Measurements from ENCODE around the gene SAXO1. TPM values are rescaled to one million over a fixed set of nuclear protein-coding genes. Genes with fewer than 3 reads are reported as not detected.

SAXO1 gene
- total and polyA plus RNA-seq, 2 experiments from 2014 or later, result 0.02 TPM; not detected in 1

GRCh38 chr9:18889550-18889949, 143.5 kb downstream of the SAXO1 start:
- no peaks in the 10 kb centered on the region for H3K27me3 Mint-ChIP-seq (ENCODE audit: insufficient read depth, low read depth, poor library complexity)
- no peak overlapping the region for H3K27ac Mint-ChIP-seq

GRCh38 chr9:18888290-18888689, 144.7 kb downstream of the SAXO1 start:
- DNase-seq (ENCODE audit: low spot score) (no peak), ATAC-seq (no peak)
- no peaks in the 10 kb centered on the region for H3F3A ChIP-seq (replicated peaks; ENCODE audit: low read depth)
- H3K27ac ChIP-seq (ENCODE audit: low read depth), result no peak overlapping the region
- peaks cover 5% of the 10 kb centered on the region; the same call in 1 of the 2 replicates for H3K4me1 ChIP-seq (ENCODE audit: insufficient read depth)
- peaks cover 2% of the 10 kb centered on the region for H3K27me3 Mint-ChIP-seq (ENCODE audit: insufficient read depth, low read depth, poor library complexity)
- peaks cover 6% of the 10 kb centered on the region; the same call in 1 of the 2 replicates for H3K9me2 ChIP-seq (ENCODE audit: insufficient read depth)
- H3K36me3 Mint-ChIP-seq (ENCODE audit: low read depth), result peaks cover 3% of the 10 kb centered on the region
- TF ChIP-seq ETS1 (IDR thresholded peaks at IDR 0.05) (no peak), JUNB (IDR thresholded peaks at IDR 0.05; ENCODE audit: unreplicated experiment) (no peak), POLR2AphosphoS5 (IDR thresholded peaks at IDR 0.05; ENCODE audit: low read depth) (no peak), STAT1 (IDR thresholded peaks at IDR 0.05; ENCODE audit: unreplicated experiment) (no peak), ZNF114 (CRISPR knock-in tag; IDR thresholded peaks at IDR 0.05) (no peak), CREB1 (CRISPR knock-in tag; IDR thresholded peaks at IDR 0.05; ENCODE audit: low read depth) (no peak), ZNF462 (CRISPR knock-in tag; IDR thresholded peaks at IDR 0.05) (no peak), NANOG (IDR thresholded peaks at IDR 0.05; ENCODE audit: borderline replicate concordance) (no peak), CTCF (conservative IDR thresholded peaks at IDR 0.05; ENCODE audit: low read depth in 2 of 2) (no peak)
- peaks cover 8% of the 10 kb centered on the region; the same call in 2 of the 3 replicates for H3K9me3 Mint-ChIP-seq
- H3K4me3 Mint-ChIP-seq, result no peak overlapping the region
- H2AFZ ChIP-seq, result no peak overlapping the region
- no peaks in the 10 kb centered on the region for H3K79me2 ChIP-seq (replicated peaks; ENCODE audit: insufficient read depth)
- H3K4me3 ChIP-seq, result no peak overlapping the region
- H3K27me3 ChIP-seq (ENCODE audit: insufficient read depth), result no peaks in the 10 kb centered on the region
- H3K4me2 ChIP-seq, result no peak overlapping the region
- H3K4me1 Mint-ChIP-seq, result peaks cover 9% of the 10 kb centered on the region
- no peaks in the 10 kb centered on the region for H3K36me3 ChIP-seq (ENCODE audit: insufficient read depth)
- no peak overlapping the region for H3K27ac Mint-ChIP-seq
- H4K20me1 ChIP-seq (replicated peaks; ENCODE audit: insufficient read depth), result no peaks in the 10 kb centered on the region

More at GRCh38 chr9:18889550-18889949, 143.5 kb downstream of the SAXO1 start:
- H3K4me3 ChIP-seq, result no peak overlapping the region
- DNase-seq (ENCODE audit: low spot score), result no peak
- H3K9me3 Mint-ChIP-seq, result peaks cover 2% of the 10 kb centered on the region; the same call in 1 of the 3 replicates
- no peaks in the 10 kb centered on the region for H3K36me3 ChIP-seq (ENCODE audit: insufficient read depth)
- H3K4me2 ChIP-seq, result no peak overlapping the region
- H2AFZ ChIP-seq, result no peak overlapping the region
- H3K36me3 Mint-ChIP-seq (ENCODE audit: low read depth), result no peaks in the 10 kb centered on the region
- peak; percentile 46; the same call in 1 of the 3 replicates for ATAC-seq
- no peak overlapping the region for H3K27ac ChIP-seq (ENCODE audit: low read depth)
- peaks cover 9% of the 10 kb centered on the region for H3K4me1 Mint-ChIP-seq
- H3K79me2 ChIP-seq (replicated peaks; ENCODE audit: insufficient read depth), result no peaks in the 10 kb centered on the region
- H3K4me3 Mint-ChIP-seq, result no peak overlapping the region
- peaks cover 5% of the 10 kb centered on the region; the same call in 1 of the 2 replicates for H3K4me1 ChIP-seq (ENCODE audit: insufficient read depth)
- no peak for TF ChIP-seq JUNB (IDR thresholded peaks at IDR 0.05; ENCODE audit: unreplicated experiment)
- H3K9me2 ChIP-seq (ENCODE audit: insufficient read depth), result peaks cover 6% of the 10 kb centered on the region
- no peaks in the 10 kb centered on the region for H4K20me1 ChIP-seq (replicated peaks; ENCODE audit: insufficient read depth)
- no peaks in the 10 kb centered on the region for H3F3A ChIP-seq (replicated peaks; ENCODE audit: low read depth)
- H3K27me3 ChIP-seq (ENCODE audit: insufficient read depth), result no peaks in the 10 kb centered on the region

Measured in GM23338 (cell line).